ENCODE measurements around the gene FAM47E. TPM values are rescaled to one million over a fixed set of nuclear protein-coding genes. Genes with fewer than 3 reads are reported as not detected.

FAM47E gene
- total and polyA plus RNA-seq, 2 of the 8 experiments (the other 6 are each of a cell fraction or from before 2014, with no cell fraction given) = 1.3 to 1.4 TPM

- Histone ChIP-seq H3K4me2 (ENCODE audit: insufficient read depth in 1 of 2, low read depth in 2 of 2, low read length in 2 of 2) (no peak overlapping the region), H3K9ac (replicated peaks in 1 of 4; ENCODE audit: extremely low read depth in 1 of 4, low read depth in 3 of 4, low read length in 3 of 4) (no peak overlapping the region), H3K36me3 (ENCODE audit: control insufficient read depth in 2 of 4, insufficient read depth in 4 of 4, low read length in 3 of 4) (no peaks in the 10 kb centered on the region), H3K14ac (ENCODE audit: insufficient read length) (no peak overlapping the region), H4K5ac (ENCODE audit: insufficient read length, low read depth, low read length) (no peak overlapping the region), H2BK12ac (ENCODE audit: low read depth, low read length) (no peak overlapping the region), H3K27me3 (replicated peaks in 1 of 4; ENCODE audit: control insufficient read depth in 3 of 4, extremely low read depth in 1 of 4, insufficient read depth in 3 of 4, low read length in 3 of 4) (no peaks in the 10 kb centered on the region), H2BK120ac (replicated peaks; ENCODE audit: low read depth, low read length) (no peak overlapping the region), H3K18ac (ENCODE audit: extremely low read depth, low read length) (no peak overlapping the region), H3K4me1 (replicated peaks in 1 of 4; ENCODE audit: control insufficient read depth in 3 of 4, insufficient read depth in 4 of 4, low read length in 3 of 4) (no peaks in the 10 kb centered on the region), H2AFZ (ENCODE audit: low read length) (no peak overlapping the region), H4K91ac (replicated peaks; ENCODE audit: insufficient read length, low read length) (no peak overlapping the region), H3K79me1 (ENCODE audit: low read depth, low read length) (no peaks in the 10 kb centered on the region), H2AK5ac (ENCODE audit: low read depth, low read length) (no peak overlapping the region), H4K8ac (ENCODE audit: extremely low read depth, insufficient read depth, low read length) (no peak overlapping the region), H3K9me3 (ENCODE audit: insufficient read depth in 2 of 2, low read depth in 1 of 2, low read length in 1 of 2) (peaks cover 0 to 10% of the 10 kb centered on the region in 2 experiments; a peak in 2 of 4 replicates), H3K23me2 (ENCODE audit: low read depth, low read length) (no peaks in the 10 kb centered on the region), H2BK5ac (ENCODE audit: low read depth, low read length) (no peak overlapping the region), H3K4ac (replicated peaks; ENCODE audit: insufficient read length, low read depth, low read length) (no peak overlapping the region), H3K4me3 (ENCODE audit: extremely low read depth in 1 of 4, insufficient read depth in 2 of 4, low read depth in 3 of 4, low read length in 4 of 4) (no peak overlapping the region), H2BK15ac (ENCODE audit: low read length) (no peak overlapping the region), H2BK20ac (ENCODE audit: low read length) (no peak overlapping the region), H3K79me2 (ENCODE audit: control insufficient read depth in 1 of 2, insufficient read depth in 2 of 2, low read length in 2 of 2) (no peaks in the 10 kb centered on the region), H3K23ac (ENCODE audit: insufficient read length) (no peak overlapping the region), H4K20me1 (replicated peaks in 1 of 2; ENCODE audit: control insufficient read depth in 1 of 2, insufficient read depth in 2 of 2, low read length in 2 of 2) (no peaks in the 10 kb centered on the region), H3K56ac (replicated peaks; ENCODE audit: insufficient read length, low read depth, low read length) (no peak overlapping the region), H3K27ac (ENCODE audit: low read depth, low read length) (no peak overlapping the region)
- ChIA-PET POLR2A (ENCODE audit: partially characterized antibody) (interaction anchor here (1.4 kb wide), 1 partner anchor 9 kb away, joined by 3 read pairs; no protein-coding TSS in a partner anchor), CTCF (ENCODE audit: partially characterized antibody) (interaction anchor here (1.1 to 5.2 kb wide), 4 partner anchors 11 to 81 kb away, joined by 3 to 24 read pairs (median 12); partner anchors contain the start of gene STBD1)
- WGBS, 2 experiments (ENCODE audit: extremely low coverage in 1 of 2, insufficient coverage in 1 of 2, insufficient read length in 1 of 2, insufficient replicate concordance in 2 of 2, low coverage in 1 of 2, low lambda C conversion rate in 2 of 2, missing lambda C conversion rate in 1 of 2) = 87% methylated on average over 3 of the region's 3 CpGs; no CpG with 5 or more reads in 1 of the 2 experiments
- DNase-seq (ENCODE audit: low read depth in 1 of 2, low spot score in 2 of 2) (no peak), FAIRE-seq (no peak)
- TF ChIP-seq TAF1 (IDR thresholded peaks at IDR 0.05; ENCODE audit: low read depth, low read length) (no peak), NANOG (IDR thresholded peaks at IDR 0.05; ENCODE audit: insufficient read depth, low read depth, low read length, poor library complexity, severe bottlenecking) (no peak), ZNF274 (IDR thresholded peaks at IDR 0.05; ENCODE audit: borderline replicate concordance, extremely low read depth, low read length) (no peak), ASH2L (IDR thresholded peaks at IDR 0.05; ENCODE audit: low read length) (no peak), HDAC6 (IDR thresholded peaks at IDR 0.05; ENCODE audit: low read depth, low read length) (no peak), EGR1 (IDR thresholded peaks at IDR 0.05; ENCODE audit: borderline replicate concordance, low read depth, low read length) (no peak), HDAC2 (IDR thresholded peaks at IDR 0.05; ENCODE audit: borderline replicate concordance in 1 of 2, low read depth in 2 of 2, low read length in 2 of 2) (no peak), POLR2AphosphoS5 (IDR thresholded peaks at IDR 0.05; ENCODE audit: low read depth, low read length) (no peak), MAFK (IDR thresholded peaks at IDR 0.05; ENCODE audit: low read depth, low read length) (no peak), TAF7 (optimal IDR thresholded peaks at IDR 0.05; ENCODE audit: borderline replicate concordance, low read depth, low read length) (no peak)
- TF ChIP-seq, protein P1, sequence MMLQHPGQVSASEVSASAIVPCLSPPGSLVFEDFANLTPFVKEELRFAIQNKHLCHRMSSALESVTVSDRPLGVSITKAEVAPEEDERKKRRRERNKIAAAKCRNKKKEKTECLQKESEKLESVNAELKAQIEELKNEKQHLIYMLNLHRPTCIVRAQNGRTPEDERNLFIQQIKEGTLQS (IDR thresholded peaks at IDR 0.05; ENCODE audit: insufficient read depth, low read depth, low read length) = no peak
- TF ChIP-seq, protein P2, sequence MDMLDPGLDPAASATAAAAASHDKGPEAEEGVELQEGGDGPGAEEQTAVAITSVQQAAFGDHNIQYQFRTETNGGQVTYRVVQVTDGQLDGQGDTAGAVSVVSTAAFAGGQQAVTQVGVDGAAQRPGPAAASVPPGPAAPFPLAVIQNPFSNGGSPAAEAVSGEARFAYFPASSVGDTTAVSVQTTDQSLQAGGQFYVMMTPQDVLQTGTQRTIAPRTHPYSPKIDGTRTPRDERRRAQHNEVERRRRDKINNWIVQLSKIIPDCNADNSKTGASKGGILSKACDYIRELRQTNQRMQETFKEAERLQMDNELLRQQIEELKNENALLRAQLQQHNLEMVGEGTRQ (IDR thresholded peaks at IDR 0.05; ENCODE audit: low read length) = no peak
These were observed 44.8 kb downstream of the FAM47E start for GRCh38 chr4:76296286-76296820.

Measured in H1 (cell line).